Lower lobe of right lung (tissue), 2 donors: Measurements from ENCODE around the gene RBM7. TPM values are rescaled to one million over a fixed set of nuclear protein-coding genes. Genes with fewer than 3 reads are reported as not detected.

Experiments
- ATAC-seq, 2 donors: fragments of 200-7000 bp; cut with Tn5 transposase; one replicate each; pipeline ENCODE4 v1.9.1; 2020 to 2022; ENCODE audit warnings: mild to moderate bottlenecking in 2 of 2, moderate library complexity in 2 of 2
- DNase-seq: peaks from one replicate; pipeline ENCODE4 v3.0.0-alpha.2; 2020
- H3K27ac ChIP-seq: fragments of 200-600 bp; one replicate; pipeline ENCODE4 v1.8.0; 2022
- H3K27me3 ChIP-seq: fragments of 200-600 bp; one replicate; pipeline ENCODE4 v1.8.0; 2022; ENCODE audit warnings: low read depth
- H3K36me3 ChIP-seq: fragments of 200-600 bp; one replicate; pipeline ENCODE4 v1.8.0; 2022; ENCODE audit warnings: mild to moderate bottlenecking
- H3K4me1 ChIP-seq: fragments of 200-600 bp; one replicate; pipeline ENCODE4 v1.8.0; 2022
- H3K4me3 ChIP-seq: fragments of 200-600 bp; one replicate; pipeline ENCODE4 v1.8.0; 2022; ENCODE audit warnings: mild to moderate bottlenecking
- H3K9me3 ChIP-seq: fragments of 200-600 bp; one replicate; pipeline ENCODE4 v1.8.0; 2022
- intact Hi-C: fragments of 100-400 bp; cut with DNase I; formaldehyde crosslinking; loops from one replicate; pipeline ENCODE4 v1.11.0; 2022
- total RNA-seq: library from RNA; stranded (reverse); fragmentation: NEBNext Ultra II Directional; extraction: Animal tissue kit (Norgen Biotek cat#: 25700); gene quantifications from one replicate; pipeline ENCODE4 v1.2.1, GENCODE V29; 2021
- TF ChIP-seq, protein P1 (sequence below): fragments of 200-600 bp; IDR thresholded peaks from one replicate; pipeline ENCODE4 v1.8.0; 2022; ENCODE audit warnings: antibody characterized with exemption, mild to moderate bottlenecking
- donor health status: DM: no; HTN: yes; CAD: no; lungs with severe emphysema.

The RBM7 gene
- total RNA-seq, 1 donor from 2014 or later, result 25.8 TPM

DNA sequence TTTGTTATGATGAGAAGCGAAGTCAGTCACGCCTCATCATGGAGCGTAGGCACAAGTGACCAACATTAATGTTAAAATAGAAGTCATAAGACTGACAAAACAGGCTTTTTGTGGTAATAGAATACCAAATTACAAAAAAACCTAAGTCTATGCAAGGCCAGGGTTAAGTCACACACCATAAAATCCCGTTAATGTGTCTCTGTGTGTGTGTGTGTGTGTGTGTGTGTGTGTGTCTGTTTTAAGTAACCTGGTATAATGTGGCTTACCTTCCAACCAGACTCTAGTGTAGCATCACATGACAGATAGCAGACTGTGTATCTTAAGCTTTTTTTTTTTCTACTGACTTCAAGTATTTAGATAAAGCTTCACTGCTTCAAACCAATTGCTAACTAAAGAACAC lies 38.1 kb upstream of the RBM7 start:
- no peaks in the 10 kb centered on the region for H3K9me3 ChIP-seq
- ATAC-seq, result no peak
- no peak overlapping the region for H3K27ac ChIP-seq
- intact Hi-C loops, result no loop called here
- H3K36me3 ChIP-seq, result no peaks in the 10 kb centered on the region
- TF ChIP-seq, protein P1, sequence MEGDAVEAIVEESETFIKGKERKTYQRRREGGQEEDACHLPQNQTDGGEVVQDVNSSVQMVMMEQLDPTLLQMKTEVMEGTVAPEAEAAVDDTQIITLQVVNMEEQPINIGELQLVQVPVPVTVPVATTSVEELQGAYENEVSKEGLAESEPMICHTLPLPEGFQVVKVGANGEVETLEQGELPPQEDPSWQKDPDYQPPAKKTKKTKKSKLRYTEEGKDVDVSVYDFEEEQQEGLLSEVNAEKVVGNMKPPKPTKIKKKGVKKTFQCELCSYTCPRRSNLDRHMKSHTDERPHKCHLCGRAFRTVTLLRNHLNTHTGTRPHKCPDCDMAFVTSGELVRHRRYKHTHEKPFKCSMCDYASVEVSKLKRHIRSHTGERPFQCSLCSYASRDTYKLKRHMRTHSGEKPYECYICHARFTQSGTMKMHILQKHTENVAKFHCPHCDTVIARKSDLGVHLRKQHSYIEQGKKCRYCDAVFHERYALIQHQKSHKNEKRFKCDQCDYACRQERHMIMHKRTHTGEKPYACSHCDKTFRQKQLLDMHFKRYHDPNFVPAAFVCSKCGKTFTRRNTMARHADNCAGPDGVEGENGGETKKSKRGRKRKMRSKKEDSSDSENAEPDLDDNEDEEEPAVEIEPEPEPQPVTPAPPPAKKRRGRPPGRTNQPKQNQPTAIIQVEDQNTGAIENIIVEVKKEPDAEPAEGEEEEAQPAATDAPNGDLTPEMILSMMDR, result no peak
- H3K27me3 ChIP-seq, result no peaks in the 10 kb centered on the region
- H3K4me1 ChIP-seq, result no peaks in the 10 kb centered on the region
- DNase-seq, result no peak
- no peak overlapping the region for H3K4me3 ChIP-seq

DNA sequence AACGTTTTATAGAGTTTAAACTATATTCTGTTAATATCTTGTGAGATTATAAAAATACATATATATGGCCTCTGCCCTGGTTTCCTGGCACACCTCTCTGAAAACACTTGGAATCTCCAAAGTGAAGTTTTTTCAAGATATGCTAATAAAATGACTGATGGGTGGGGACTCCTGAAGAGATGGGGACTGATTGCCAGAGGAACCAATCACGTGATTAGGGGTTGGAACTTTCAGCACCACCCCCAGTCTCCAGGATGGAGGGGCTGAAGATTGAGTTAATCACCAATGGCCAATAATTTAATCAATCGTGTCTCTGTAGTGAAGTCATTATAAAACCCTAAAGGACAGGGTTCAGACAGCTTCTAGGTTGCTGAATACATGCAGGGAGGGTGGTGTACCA lies 37.5 kb upstream of the RBM7 start:
- no peak overlapping the region for H3K4me3 ChIP-seq
- TF ChIP-seq, protein P1, result no peak
- DNase-seq (no peak), ATAC-seq (no peak)
- intact Hi-C loops, result no loop called here
- H3K9me3 ChIP-seq, result no peaks in the 10 kb centered on the region
- H3K36me3 ChIP-seq, result no peaks in the 10 kb centered on the region
- H3K4me1 ChIP-seq, result no peaks in the 10 kb centered on the region
- no peaks in the 10 kb centered on the region for H3K27me3 ChIP-seq
- H3K27ac ChIP-seq, result no peak overlapping the region

DNA sequence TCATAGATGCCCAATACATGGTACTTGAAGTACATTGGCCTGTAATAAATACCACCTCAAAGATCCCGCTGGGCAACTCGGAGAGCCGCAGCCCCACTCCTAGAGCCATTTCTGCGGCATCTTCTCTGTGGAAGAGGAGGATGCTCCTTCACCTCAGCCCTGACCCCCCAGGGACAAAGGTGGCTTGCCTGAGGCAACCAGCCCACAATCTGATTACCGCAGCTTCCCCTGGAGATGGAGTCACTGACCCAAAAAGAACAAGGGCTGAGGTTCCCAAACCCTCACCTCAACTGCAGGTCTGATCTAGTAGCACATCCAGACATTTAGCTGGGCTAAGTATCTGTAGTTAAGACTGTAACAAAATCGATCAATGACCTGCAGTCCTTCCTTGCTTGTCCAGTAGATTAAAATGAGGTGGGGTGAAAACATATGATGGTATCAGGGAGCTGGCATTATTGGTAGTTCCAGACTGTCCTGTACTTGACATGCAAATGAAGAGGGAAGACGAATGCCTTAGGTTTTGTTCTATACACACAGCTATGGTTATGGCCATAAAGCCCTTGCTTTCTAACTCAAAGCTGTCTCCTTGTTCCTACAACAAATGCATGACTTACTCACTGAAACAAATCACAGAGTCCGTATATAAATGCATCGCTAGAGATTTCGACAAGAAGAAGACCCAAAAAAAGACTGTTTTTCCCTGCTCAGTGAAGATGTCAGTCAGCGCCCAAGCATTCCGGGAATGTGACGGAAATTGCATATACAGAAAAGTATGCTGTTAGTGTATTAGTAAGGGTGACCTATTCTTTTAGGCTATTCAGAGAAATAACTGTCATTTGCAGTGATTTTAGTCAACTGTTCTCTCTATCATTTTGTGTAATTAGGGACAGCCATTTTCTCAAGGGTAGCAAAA lies 33.9 kb upstream of the RBM7 start:
- DNase-seq, result no peak
- ATAC-seq, result no peak
- no peak overlapping the region for H3K27ac ChIP-seq

DNA sequence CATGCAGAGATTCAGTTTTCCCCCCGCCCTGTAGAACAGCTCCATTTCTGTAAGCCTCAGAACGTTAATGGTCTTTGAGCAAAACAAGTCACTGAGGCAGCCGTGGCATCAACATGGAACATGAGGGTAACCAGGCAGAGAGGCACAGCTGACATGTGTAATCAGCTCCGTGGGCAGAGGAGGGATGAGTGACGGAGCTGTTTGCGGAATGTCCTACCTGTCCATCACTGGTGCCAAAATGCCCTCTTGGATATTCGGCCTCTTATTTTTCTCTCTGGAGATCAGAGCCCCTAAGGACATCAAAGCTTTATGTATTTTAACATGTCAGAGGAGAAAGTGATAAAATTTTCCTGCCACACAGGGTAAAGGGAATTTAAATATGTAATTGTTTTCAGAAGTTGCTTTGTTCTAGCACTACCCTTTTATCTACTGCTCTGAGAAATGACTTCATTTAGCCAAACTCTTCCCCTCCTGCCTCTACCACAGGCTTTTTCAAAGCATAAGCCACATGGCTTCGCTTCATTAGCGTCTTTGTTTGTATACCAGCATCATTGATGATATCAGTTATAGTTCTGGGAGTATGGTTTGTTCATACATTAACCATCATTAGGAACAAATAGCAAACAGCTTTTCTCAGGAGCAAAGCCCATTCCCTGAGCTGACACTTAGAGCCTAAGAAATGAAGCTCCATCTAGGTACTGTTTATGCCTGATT lies 33.1 kb upstream of the RBM7 start:
- no peaks in the 10 kb centered on the region for H3K9me3 ChIP-seq
- H3K4me3 ChIP-seq, result no peak overlapping the region
- no peak overlapping the region for H3K27ac ChIP-seq
- no peaks in the 10 kb centered on the region for H3K36me3 ChIP-seq
- DNase-seq (no peak), ATAC-seq (no peak)
- intact Hi-C loops, result no loop called here
- TF ChIP-seq, protein P1, result no peak
- H3K27me3 ChIP-seq, result no peaks in the 10 kb centered on the region
- no peaks in the 10 kb centered on the region for H3K4me1 ChIP-seq

More for the DNA sequence above, 33.9 kb upstream of the RBM7 start:
- H3K4me1 ChIP-seq, result no peaks in the 10 kb centered on the region
- intact Hi-C loops, result no loop called here
- H3K4me3 ChIP-seq, result no peak overlapping the region
- TF ChIP-seq, protein P1, result no peak
- no peaks in the 10 kb centered on the region for H3K27me3 ChIP-seq
- no peaks in the 10 kb centered on the region for H3K9me3 ChIP-seq
- H3K36me3 ChIP-seq, result no peaks in the 10 kb centered on the region

DNA sequence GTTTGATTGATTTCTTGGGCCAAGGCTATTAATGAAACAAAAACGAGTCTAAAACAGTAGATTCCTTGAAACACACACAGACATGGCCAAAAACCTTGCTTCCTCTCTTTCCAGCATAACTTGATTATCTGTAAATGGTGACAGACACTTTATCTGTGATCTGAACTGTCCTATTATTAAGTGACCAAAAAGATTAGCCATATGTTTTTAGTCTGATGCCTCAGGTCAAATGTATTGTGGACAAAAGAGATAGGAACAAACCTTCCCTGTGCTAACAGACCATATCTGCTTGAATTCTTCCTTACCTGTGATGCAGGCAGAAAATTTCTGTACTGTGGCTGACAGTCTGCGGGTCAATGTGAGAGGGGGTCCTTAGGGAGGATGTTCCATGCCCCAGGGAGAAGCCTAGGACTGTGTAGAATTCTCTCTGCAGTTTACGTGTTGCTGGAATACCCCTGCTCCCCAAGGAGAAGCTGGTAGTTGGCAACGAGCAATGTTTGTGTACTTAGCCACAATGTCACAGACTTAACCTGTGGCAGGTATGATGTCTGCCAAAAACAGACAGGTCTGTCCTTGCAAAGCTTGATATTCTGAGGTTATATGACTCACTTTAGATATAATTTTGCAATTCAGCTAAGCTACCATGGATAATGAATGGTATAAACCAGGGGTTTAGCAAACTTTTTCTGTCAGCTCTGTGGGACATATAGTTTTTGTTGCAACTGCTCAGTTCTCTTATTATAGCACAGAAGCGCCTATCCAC lies 31.4 kb upstream of the RBM7 start:
- no peaks in the 10 kb centered on the region for H3K4me1 ChIP-seq
- no peaks in the 10 kb centered on the region for H3K36me3 ChIP-seq
- no peak for DNase-seq
- H3K27ac ChIP-seq, result no peak overlapping the region
- no peak overlapping the region for H3K4me3 ChIP-seq
- no peaks in the 10 kb centered on the region for H3K27me3 ChIP-seq
- ATAC-seq, result no peak
- no peaks in the 10 kb centered on the region for H3K9me3 ChIP-seq
- intact Hi-C loops, result no loop called here
- TF ChIP-seq, protein P1, result no peak
